Suppressor macrophage (primary cell): ENCODE results near the gene SCML2.
"Not testable (repeated sequence)": the region's sequence is repeated elsewhere in the genome, so short reads cannot be mapped to it uniquely, and the experiment has no call there.

ENCODE experiments used
- DNase-seq, 4 experiments: peaks; one replicate each; pipeline ENCODE4 v3.0.0-alpha.2; 2020 to 2022
- total RNA-seq, 17 experiments: gene quantifications; one replicate each; lab custom pipeline; 2026; ENCODE audit warnings: mixed read lengths in 6 of 17, inconsistent platforms in 3 of 17; lab: John Stamatoyannopoulos, UW

The SCML2 gene
- total RNA-seq, result 0.28 to 3.4 (median 1.8) reads per million in 17 experiments

GRCh38 chrX:18354369-18355223, at the start of gene SCML2:
Gene SCML2, minus strand, starts transcription at chrX:18354688. Its CDS starts 20,617 bp downstream, at chrX:18334071.
- DNase-seq, result peak; percentile 9 to 74 (median 49)

- no peak for DNase-seq
Observed at GRCh38 chrX:18401848-18402213, 47.3 kb upstream of the SCML2 start.

- no peak for DNase-seq
Observed at GRCh38 chrX:18394477-18394876, 40.0 kb upstream of the SCML2 start.

DNA sequence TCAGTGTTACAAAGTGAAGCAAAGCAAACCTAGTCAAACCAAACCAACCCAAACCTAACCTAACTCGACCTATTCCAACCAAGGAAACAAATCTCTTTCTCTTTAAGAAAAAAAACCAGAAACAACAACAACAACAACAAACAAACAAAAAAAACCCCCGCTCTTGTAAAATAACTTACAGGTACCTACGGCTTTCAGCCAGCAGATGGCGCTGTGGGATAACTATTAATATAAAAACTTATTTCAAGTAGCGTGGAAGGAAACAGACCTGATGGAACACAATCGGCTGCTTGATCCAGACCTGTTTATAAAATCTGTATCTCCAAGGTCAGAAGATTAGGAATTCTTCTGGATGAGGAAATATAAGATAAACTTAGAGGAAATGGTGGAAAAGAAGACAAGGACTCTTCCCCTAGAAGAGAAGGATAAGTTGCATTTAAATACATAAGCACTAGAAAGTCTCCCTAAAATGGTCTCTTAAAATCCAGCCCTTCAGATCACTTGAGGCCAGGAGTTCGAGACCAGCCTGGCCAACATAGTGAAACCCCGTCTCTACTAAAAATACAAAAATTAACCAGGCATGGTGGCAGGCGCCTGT, 36.6 kb upstream of the SCML2 start:
- peak; percentile 62 to 81 (median 77) for DNase-seq

DNA sequence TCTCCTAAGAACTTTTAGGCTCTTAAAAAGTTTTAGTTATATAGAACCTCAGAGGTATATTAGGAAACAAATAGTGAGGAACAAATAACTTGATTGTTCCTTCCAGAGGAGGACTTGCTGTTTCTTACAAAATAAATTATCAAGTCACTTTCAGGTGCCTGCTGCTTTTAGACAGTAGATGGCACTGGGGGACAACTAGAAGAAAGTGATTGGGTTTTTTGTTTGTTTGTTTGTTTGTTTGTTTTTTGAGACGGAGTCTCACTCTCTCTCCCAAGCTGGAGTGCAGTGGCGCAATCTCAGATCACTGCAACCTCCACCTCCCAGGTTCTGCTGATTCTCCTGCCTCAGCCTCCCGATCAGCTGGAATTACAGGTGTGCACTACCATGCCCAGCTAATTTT, 35.5 kb upstream of the SCML2 start:
- no peak for DNase-seq

- peak; percentile 35 to 62 (median 48) for DNase-seq
Observed at GRCh38 chrX:18377796-18378195, 23.3 kb upstream of the SCML2 start.

DNA sequence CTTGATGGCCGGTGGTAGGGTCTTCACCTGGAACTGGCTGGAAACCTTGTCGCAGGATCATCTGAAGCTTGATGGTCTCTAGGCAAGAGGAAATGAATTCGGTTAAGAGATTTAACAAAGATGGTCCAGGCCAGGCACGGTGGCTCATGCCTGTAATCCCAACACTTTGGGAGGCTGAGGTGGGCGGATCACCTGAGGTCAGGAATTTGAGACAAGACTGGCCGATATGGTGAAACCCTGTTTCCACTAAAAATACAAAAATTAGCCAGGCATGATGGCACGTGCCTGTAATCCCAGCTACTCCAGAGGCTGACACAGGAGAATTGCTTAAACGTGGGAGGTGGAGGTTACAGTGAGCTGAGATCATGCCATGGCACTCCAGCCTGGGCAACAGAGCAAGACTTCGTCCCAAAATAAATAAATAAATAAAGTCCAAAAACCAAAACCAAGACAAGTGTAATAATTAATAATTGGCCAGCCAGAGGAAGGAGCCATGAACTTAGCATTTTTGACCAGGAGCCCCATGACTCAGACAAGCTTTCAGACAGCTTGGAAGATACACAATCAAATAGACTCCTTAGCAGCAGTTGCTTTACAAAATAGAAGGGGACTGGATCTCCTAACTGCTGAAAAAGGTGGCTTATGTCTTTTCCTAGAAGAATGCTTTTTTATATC, 20.8 kb upstream of the SCML2 start:
- not testable (repeated sequence) for DNase-seq

GRCh38 chrX:18369096-18369495, 14.6 kb upstream of the SCML2 start:
- peak in 2 of 4 experiments; percentile 37 to 48 for DNase-seq

DNA sequence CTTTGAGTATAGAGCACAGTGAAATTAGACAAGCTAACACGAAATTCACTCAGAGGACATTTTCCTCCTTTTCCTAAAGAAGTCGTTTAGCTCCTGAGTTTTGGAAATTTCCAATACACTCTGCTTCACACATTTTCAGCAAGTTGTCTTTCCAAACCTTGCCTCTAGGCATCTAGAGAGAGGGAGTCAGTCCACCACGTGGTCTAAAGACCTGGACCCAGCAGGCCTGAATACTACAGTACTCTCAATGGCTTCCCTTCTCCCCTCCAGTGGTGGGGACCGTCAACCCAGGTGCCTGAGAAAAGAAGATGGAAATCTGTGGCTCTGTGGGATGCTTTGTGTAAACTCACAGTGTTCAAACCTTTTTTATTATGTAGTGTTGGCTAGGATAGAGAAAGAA, 13.9 kb upstream of the SCML2 start:
- no peak for DNase-seq

GRCh38 chrX:18360867-18361266, 6.4 kb upstream of the SCML2 start:
- DNase-seq, result no peak

DNA sequence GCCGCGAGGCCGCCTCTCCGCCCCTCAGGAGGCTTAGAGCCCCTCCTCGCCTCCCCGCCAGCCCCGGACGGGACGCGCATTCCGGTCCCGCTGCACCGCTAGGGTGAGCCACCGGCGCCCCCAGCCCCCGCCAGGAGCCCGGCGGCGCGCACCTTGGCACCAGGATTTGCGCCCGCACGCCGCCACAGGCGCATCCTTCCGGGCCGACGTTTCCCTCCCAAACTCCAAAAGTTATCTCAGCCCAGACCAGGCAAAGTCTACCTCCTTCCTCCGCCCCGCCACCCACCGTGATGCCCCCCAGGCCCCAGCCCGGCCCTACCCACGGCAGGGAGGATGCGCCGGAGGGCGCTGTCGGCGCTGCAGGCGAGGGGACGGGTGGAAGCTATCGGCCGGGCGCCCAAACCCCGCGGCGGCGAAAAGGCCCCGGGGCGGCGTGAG, 538 bp downstream of the SCML2 start:
- DNase-seq, result peak in 2 of 4 experiments; percentile 18 to 26

GRCh38 chrX:18351784-18352183, 2.7 kb downstream of the SCML2 start:
- peak in 3 of 4 experiments; percentile 2 to 6 (median 5) for DNase-seq

DNA sequence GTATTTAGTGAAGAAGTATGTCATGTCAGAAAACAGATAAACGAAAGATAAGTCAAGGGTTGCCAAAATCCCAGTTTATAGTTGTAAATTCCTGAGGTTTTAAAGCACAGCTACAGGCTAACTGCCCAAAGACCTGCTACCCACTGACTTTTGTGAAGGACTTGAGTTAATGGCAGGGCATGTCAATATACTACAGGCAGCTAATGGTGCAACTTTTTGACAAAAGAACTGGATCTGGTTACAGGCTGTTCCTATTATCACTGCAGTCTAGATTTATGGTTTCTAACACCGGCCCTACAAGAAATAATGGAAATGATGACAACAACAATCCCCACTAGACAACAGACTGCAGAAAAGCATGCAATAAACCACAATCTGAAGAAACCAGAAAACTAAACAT, 6.4 kb downstream of the SCML2 start:
- DNase-seq, result no peak

- DNase-seq, result no peak
Observed at GRCh38 chrX:18309401-18309800, 45.1 kb downstream of the SCML2 start.

- DNase-seq, result peak in 3 of 4 experiments; percentile 0 to 14 (median 3)
Observed at GRCh38 chrX:18297251-18297650, 57.2 kb downstream of the SCML2 start.

DNA sequence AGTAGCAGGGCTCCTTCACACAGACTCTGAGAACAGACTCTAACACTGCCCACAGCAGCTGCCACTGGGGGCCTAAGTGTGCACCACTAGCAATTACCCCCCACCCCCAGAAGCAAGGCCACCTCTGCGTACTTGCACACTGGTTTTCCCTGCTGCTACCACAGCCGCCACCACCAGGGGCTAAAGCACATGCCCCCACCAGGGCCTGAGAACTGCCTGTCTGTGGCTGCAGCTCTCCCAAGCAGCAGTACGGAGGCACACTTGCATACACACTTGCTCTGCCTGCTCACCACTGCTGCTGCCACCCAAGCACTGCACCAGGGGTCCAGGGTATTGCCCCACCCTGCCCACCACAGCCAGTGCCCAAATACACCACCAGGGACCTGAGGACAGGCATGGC, 59.6 kb downstream of the SCML2 start:
- no peak for DNase-seq

DNA sequence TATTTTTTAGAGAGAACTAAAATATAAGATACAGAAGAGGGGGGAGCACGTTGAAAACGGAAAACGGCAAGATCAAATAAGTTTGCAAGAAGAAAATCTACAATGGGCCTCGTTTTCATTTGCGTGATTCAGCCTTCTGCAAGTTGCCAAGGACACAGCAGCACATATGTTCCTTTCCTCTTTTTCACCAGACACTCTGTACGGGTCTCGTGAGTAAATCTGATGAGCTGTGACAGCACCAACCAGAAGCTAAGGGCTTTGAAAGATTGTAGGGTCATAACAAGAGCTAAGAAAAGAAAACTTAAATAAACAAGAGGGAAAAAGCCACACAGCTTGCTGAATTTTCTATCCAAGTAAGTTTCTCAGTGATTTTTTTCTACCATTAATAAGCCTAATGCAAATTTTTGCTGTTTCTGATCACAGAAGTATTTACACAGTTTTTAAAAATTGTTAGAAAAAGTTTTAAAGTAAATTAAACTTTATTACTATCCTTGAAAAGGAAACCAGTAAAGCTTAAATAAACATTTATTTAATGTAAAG, 63.4 kb downstream of the SCML2 start:
- no peak for DNase-seq

DNA sequence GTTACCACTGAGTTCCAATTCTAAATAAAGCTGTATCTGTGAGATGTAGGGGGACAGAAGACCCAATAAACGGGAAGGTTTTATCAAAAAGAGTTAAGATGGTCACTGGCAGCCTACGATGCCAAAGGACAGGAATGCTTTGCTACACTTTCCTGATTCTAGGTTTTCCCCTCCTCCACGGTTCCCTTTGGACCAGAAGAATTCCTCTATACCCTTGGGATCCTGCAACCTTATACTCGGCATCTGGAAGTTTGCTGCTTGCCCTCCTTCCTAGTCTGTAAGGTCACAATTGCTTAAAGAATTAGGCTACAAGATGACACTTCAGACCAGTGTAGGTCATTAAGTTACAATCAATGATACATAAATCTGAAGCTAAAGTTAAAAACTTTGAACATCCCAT, 64.3 kb downstream of the SCML2 start:
- DNase-seq, result no peak

DNA sequence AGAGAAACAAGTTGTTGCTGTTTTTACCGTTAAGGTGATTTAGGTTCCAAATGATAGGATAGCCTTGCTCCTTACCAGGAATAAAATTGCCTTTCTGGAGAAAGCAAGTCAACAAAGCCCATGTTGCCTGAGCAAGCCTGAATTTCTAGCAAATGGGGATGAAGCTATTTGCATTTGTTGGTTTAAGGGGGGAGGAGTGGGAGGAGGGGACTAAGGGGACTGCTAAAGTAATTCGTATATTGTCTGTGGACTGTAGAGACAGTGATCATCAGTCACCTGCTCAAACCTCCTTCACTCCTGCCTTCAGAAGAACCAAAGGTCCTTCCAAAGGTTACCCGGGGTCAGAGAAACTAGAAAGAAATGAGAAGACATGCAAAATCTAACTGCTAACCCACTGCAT, 65.8 kb downstream of the SCML2 start:
- no peak for DNase-seq

GRCh38 chrX:18286322-18286831, 68.1 kb downstream of the SCML2 start:
- no peak for DNase-seq

- DNase-seq, result no peak
Observed at GRCh38 chrX:18278449-18278848, 76.0 kb downstream of the SCML2 start.

GRCh38 chrX:18272222-18272621, 82.3 kb downstream of the SCML2 start:
- no peak for DNase-seq

GRCh38 chrX:18271725-18272124, 82.8 kb downstream of the SCML2 start:
- DNase-seq, result no peak
